IPS-NIHi7 (cell line): Measurements from ENCODE around the gene ATIC.

Experiments
- DNase-seq: peaks from one replicate; pipeline ENCODE4 v3.0.0; 2012; ENCODE audit warnings: mixed read lengths; ENCODE audit errors: extremely low spot score

Gene ATIC

GRCh38 chr2:215376103-215376780, 64.4 kb downstream of the ATIC start:
- no peak for DNase-seq

GRCh38 chr2:215377283-215377682, 65.4 kb downstream of the ATIC start:
- DNase-seq: no peak

DNA sequence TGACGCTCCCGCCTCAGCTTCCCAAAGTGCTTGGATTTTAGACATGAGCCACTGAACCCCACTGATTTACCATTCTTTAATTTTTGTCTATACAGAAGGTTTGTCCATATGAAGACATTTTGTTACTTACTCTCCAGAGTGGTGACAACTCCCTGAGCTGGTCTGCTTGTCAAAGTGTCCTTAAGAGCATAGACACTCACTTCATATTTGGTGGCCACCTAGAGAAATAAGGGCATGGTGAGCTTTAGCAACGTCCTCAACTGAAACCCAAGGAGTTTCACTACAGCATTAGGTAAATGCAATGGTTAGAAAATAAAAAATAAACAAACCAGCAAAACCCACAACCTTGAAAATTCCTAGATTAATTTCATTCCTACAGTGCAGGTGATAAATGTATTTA, 66.2 kb downstream of the ATIC start:
- no peak for DNase-seq

- DNase-seq: no peak
Observed at GRCh38 chr2:215379039-215379438, 67.2 kb downstream of the ATIC start.

GRCh38 chr2:215379948-215380347, 68.1 kb downstream of the ATIC start:
- no peak for DNase-seq

- no peak for DNase-seq
Observed at GRCh38 chr2:215380699-215381098, 68.8 kb downstream of the ATIC start.

- no peak for DNase-seq
Observed at GRCh38 chr2:215382011-215382410, 70.2 kb downstream of the ATIC start.

GRCh38 chr2:215382480-215382879, 70.6 kb downstream of the ATIC start:
- no peak for DNase-seq

GRCh38 chr2:215383652-215384279, 71.9 kb downstream of the ATIC start:
- DNase-seq: no peak

GRCh38 chr2:215384710-215385109, 72.9 kb downstream of the ATIC start:
- no peak for DNase-seq

DNA sequence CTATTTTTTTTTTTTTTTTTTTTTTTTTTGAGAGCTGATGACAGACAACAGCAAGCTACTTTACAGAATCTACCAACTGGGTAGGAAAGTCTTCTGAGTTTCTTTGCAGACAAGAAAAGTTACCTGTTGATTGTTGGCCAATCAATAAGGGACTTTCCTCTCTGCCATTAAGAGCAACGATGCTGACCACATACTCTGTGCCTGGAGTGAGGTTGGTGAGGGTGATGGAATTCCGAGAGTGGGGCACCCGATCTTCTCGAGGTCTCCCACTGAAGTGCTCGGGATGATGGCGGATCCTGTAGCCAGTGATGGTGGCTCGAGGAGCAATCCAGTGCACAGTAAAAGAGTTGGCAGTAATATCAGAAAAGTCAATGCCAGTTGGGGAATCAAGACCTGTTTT, 74.7 kb downstream of the ATIC start:
- DNase-seq: no peak

- no peak for DNase-seq
Observed at GRCh38 chr2:215388002-215388728, 76.3 kb downstream of the ATIC start.

- no peak for DNase-seq
Observed at GRCh38 chr2:215390550-215390913, 78.7 kb downstream of the ATIC start.

DNA sequence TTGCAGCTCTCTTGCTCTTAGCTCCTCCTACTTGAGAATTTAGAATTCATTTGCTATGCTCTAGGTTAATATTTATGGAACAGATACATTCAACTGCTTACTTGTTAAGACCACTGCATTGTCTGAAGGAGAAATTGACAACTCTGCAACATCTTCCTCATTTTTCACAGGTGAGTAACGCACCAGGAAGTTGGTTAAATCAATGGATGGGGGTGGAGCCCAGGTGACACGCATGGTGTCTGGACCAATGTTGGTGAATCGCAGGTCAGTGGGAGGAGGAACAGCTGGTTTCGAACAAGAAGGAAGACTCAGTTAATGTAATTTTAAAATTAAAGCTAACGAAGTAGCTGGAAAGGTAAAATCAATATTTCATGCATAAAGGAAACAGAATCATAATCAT, 79.7 kb downstream of the ATIC start:
- no peak for DNase-seq

- DNase-seq: no peak
Observed at GRCh38 chr2:215392164-215392563, 80.3 kb downstream of the ATIC start.

GRCh38 chr2:215392687-215393270, 80.9 kb downstream of the ATIC start:
- no peak for DNase-seq

DNA sequence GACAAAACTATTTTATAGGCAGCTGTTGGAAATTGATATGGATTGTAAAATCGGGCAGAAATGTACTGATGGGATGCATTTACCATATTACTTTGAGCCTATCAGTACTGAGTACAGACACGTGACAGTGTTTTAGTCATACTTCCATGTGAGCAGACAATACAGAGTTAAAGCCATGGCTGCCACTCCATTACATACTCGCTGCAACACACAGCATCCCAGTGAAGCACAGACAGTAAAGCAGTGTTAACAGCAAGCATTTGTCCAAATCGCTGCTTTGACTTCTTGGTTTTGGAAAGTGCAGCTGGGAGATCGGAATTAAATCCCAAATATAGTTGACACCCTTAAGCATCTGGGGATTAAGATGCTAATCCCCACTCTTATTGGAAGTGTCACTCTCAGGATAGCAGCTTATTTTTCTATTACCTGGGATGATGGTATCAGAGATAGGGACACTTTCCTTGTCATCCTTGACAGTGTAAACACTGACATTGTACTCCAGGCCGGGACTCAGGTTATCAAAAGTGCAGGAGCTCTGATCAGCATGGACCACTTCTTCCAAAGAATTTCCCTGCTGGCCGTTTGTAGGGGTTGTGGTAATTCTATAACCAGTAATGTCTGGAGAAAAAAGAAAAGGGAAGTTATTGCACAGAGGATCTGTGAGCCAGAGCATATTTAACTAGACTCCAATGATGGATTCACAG, 82.4 kb downstream of the ATIC start:
- no peak for DNase-seq

GRCh38 chr2:215395687-215396460, 84.0 kb downstream of the ATIC start:
- DNase-seq: no peak

DNA sequence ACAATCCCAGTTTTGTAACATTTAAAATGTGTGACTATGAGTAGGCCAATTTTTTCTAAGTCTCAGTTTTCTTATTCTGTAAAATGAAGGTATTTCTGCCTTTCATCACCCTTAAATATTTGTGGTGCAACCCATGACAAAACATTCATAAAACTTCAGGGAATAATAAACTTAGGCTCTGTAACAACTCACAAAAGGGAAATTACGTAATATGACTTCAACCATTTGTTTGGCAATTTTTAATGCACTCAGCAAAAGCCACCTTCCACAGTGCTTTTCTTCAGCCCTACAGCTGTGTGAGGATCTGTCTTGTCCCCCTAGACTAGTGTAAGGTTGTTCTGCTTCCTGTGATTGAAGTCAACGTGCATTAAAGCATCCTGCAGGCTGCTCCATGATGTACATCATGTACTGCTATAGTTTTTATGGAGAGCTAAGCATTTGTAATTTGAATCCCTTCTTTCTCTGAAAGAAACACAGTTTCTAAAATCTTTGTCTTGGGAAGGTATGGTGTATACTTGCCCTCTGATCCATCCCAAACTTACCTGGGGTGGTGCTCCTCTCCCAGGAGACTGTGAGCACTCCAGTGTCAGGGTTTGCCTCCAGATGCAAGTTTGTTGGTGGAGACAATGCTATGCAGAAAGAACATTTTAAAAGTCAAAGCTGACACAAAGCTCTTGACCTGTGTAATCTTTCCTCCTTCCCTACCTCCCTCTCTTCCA, 84.9 kb downstream of the ATIC start:
- DNase-seq: no peak

DNA sequence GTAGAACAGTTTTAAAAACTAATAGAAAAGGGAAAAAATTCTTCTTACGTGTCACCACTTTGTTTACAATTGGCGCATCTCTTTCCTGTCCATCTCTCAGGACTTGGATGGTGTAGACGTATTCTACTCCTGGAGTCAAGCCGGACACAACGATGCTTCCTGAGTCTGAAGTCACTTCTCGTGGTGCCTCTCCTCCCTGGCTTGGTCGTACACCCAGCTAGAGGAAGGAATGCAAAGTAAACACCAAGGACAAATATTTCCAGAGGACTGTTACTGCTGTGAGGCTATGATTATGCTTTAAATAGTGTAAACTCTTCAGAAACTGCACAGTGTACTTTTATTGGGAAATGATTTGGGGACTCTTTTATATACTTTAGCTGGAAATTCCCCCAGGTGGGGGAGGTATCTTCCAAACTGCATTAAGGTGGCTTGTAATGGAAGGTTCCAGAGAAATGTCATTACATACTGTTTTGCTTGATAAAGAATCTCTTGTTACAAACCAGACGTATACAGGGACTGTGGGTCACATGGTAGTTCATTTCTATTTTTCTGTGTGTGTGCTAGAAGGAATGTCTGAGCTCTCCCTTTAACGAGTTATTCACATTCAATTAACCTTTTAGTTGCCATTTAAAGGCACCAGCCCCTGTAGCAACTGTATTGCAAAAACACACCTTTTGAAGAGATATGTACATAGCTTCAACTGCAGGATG, 85.9 kb downstream of the ATIC start:
- no peak for DNase-seq
